Activated T-helper 1 cell treated with anti-CD3 and anti-CD28 coated beads, Interleukin-12 subunit alpha, Interleukin-12 subunit beta, Interleukin-2, Interleukin-4 antibody, amounts not matched to agents 30 ng/mL and 10 ng/mL and 1 ng/mL, durations not matched to agents 14 hours and 24 hours and 36 hours (primary cell): ENCODE results near the gene CCL11. TPM values are rescaled to one million over a fixed set of nuclear protein-coding genes. Genes with fewer than 3 reads are reported as not detected.

Experiments used
- DNase-seq: peaks from one replicate; pipeline ENCODE4 v3.0.0; 2021; ENCODE audit warnings: low spot score
- H3K27ac Mint-ChIP-seq: one replicate; pipeline ENCODE4 v1.8.0; 2021; ENCODE audit warnings: mild to moderate bottlenecking, mixed read lengths
- H3K27me3 Mint-ChIP-seq: one replicate; pipeline ENCODE4 v1.8.0; 2022; ENCODE audit warnings: mild to moderate bottlenecking, moderate library complexity, mixed read lengths; ENCODE audit not compliant: insufficient read depth
- H3K36me3 Mint-ChIP-seq: one replicate; pipeline ENCODE4 v1.8.0; 2021; ENCODE audit warnings: low read depth, mixed read lengths
- H3K4me1 Mint-ChIP-seq: one replicate; pipeline ENCODE4 v1.8.0; 2021; ENCODE audit warnings: low read depth, mixed read lengths
- H3K4me3 Mint-ChIP-seq: one replicate; pipeline ENCODE4 v1.8.0; 2021; ENCODE audit warnings: mild to moderate bottlenecking, moderate library complexity, mixed read lengths
- H3K9me3 Mint-ChIP-seq: one replicate; pipeline ENCODE4 v1.8.0; 2021; ENCODE audit warnings: mixed read lengths
- intact Hi-C: fragments of 100-400 bp; cut with micrococcal nuclease; formaldehyde crosslinking; loops from one replicate; pipeline ENCODE4 v1.15.1; 2024
- total RNA-seq: library from RNA; stranded (reverse); gene quantifications from 2 replicates; pipeline ENCODE4 v1.2.3, GENCODE V29; 2022

CCL11 gene
- total RNA-seq, 1 donor from 2014 or later = not detected

DNA sequence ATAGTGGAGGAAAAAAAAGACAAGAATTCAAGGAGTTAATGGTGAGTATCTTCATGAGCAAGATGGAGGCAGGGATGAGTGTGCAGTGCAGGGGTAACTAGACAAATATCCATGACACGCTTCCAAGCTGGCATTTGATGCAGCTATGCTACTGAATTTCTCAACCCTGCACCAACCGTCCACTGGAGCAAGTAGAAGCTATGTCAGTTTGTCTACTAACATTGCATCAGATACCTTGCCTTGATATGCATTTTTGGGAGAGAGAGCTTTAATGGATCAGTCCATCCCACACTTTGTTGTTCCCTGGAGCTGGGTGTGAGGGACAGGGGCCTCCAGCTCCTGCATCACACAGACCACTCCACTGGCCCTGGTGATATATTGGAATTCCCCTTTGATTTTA lies 16.4 kb downstream of the CCL11 start:
- Mint-ChIP-seq H3K27ac (no peak overlapping the region), H3K9me3 (peaks cover 8% of the 10 kb centered on the region), H3K4me3 (no peak overlapping the region), H3K4me1 (peaks cover 49% of the 10 kb centered on the region), H3K36me3 (no peaks in the 10 kb centered on the region), H3K27me3 (peaks cover 2% of the 10 kb centered on the region)
- no peak for DNase-seq
- intact Hi-C loops = no loop called here

GRCh38 chr17:34302636-34303035 lies 17.1 kb downstream of the CCL11 start:
- DNase-seq = no peak
- Mint-ChIP-seq H3K27ac (no peak overlapping the region), H3K4me3 (no peak overlapping the region), H3K9me3 (peaks cover 8% of the 10 kb centered on the region), H3K27me3 (peaks cover 2% of the 10 kb centered on the region), H3K4me1 (peaks cover 55% of the 10 kb centered on the region), H3K36me3 (no peaks in the 10 kb centered on the region)
- intact Hi-C loops = no loop called here

GRCh38 chr17:34303606-34304005 lies 18.1 kb downstream of the CCL11 start:
- Mint-ChIP-seq H3K27ac (no peak overlapping the region), H3K36me3 (no peaks in the 10 kb centered on the region), H3K9me3 (peaks cover 4% of the 10 kb centered on the region), H3K4me3 (no peak overlapping the region), H3K27me3 (no peaks in the 10 kb centered on the region), H3K4me1 (peaks cover 65% of the 10 kb centered on the region)
- intact Hi-C loops = no loop called here
- DNase-seq = no peak

GRCh38 chr17:34305061-34305460 lies 19.5 kb downstream of the CCL11 start:
- Mint-ChIP-seq H3K4me3 (no peak overlapping the region), H3K27ac (no peak overlapping the region), H3K4me1 (peaks cover 71% of the 10 kb centered on the region), H3K27me3 (no peaks in the 10 kb centered on the region), H3K36me3 (no peaks in the 10 kb centered on the region), H3K9me3 (peaks cover under 1% of the 10 kb centered on the region)
- intact Hi-C loops = loop anchor here (5.0 kb wide), 2 partner anchors 43 to 57 kb away; partner anchors contain the start of gene CCL1
- no peak for DNase-seq

DNA sequence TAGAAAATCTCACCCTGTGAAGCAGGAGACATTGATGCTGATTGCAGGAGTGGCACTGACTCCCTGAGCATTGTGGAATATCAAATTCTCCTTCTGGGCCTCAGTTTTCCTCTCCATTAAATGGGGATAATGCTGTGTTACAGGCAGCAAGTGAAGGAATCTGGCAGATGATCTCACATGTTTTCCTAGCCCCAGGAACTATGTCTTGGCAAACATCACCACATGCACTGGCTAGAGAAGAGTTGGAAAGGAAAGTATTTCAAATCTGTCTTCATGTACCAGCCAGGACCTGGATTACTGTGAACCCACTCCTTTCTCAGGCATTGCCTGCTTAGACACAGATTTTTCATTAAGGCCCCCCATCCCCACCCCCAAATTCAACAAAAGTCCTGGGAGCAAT lies 20.1 kb downstream of the CCL11 start:
- H3K27ac Mint-ChIP-seq = no peak overlapping the region
- no peaks in the 10 kb centered on the region for H3K36me3 Mint-ChIP-seq
- no peak for DNase-seq

DNA sequence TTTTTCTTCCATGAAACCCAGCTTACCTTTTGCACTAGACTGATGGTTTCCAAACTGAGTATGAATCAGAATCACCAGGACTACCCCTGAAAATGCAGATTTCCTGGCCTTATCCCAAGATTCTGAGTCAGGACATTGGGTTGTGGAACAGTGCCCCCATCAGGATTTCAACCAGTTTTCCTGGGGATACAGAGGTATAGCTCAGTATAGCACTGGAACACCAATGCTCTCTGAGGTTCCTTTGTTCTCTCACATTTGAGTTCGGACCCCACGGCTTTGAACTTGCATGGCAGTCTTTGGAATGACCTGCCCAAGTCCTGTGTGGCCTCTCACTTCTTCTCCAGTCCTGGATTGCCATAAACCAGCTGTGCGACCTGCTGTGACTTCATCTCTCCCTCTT lies 20.9 kb downstream of the CCL11 start:
- H3K36me3 Mint-ChIP-seq = no peaks in the 10 kb centered on the region
- intact Hi-C loops = loop anchor here (5.0 kb wide), 2 partner anchors 44 to 56 kb away; partner anchors contain the start of gene CCL1
- no peak for DNase-seq
- H3K27me3 Mint-ChIP-seq = peaks cover 7% of the 10 kb centered on the region
- H3K9me3 Mint-ChIP-seq = no peaks in the 10 kb centered on the region
- peaks cover 57% of the 10 kb centered on the region for H3K4me1 Mint-ChIP-seq
- H3K27ac Mint-ChIP-seq = no peak overlapping the region
- no peak overlapping the region for H3K4me3 Mint-ChIP-seq

More for the DNA sequence above, 20.1 kb downstream of the CCL11 start:
- H3K27me3 Mint-ChIP-seq = peaks cover 2% of the 10 kb centered on the region
- H3K9me3 Mint-ChIP-seq = no peaks in the 10 kb centered on the region
- intact Hi-C loops = loop anchor here (5.0 kb wide), 2 partner anchors 43 to 57 kb away; partner anchors contain the start of gene CCL1
- no peak overlapping the region for H3K4me3 Mint-ChIP-seq
- H3K4me1 Mint-ChIP-seq = peaks cover 66% of the 10 kb centered on the region

DNA sequence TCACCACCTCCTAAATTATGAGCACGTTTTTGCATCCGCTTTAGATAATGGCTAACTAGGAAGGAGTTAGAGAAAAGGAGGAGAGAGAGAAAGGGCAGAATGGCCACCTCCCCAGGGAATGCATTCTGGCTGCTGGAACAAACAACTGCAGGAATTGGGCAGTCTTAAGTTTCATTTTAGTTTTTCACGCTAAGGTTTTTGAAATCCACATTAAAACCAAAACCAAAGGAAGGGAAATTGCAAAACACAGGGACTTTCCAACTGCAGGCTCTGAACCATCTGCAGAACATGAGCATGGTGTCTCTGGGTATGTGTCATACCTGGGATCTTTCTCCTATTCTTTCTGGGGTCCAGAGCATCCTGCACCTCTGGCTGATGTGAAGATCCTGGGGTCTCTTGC lies 21.6 kb downstream of the CCL11 start:
- intact Hi-C loops = loop anchor here (1.0 to 5.0 kb wide), 3 partner anchors 45 to 106 kb away; partner anchors contain the start of gene CCL1
- H3K9me3 Mint-ChIP-seq = no peaks in the 10 kb centered on the region
- peak overlapping the region; percentile 37 for H3K4me3 Mint-ChIP-seq
- peaks cover 51% of the 10 kb centered on the region for H3K4me1 Mint-ChIP-seq
- H3K27ac Mint-ChIP-seq = no peak overlapping the region
- H3K27me3 Mint-ChIP-seq = peaks cover 7% of the 10 kb centered on the region
- H3K36me3 Mint-ChIP-seq = no peaks in the 10 kb centered on the region
- DNase-seq = peak; percentile 6

DNA sequence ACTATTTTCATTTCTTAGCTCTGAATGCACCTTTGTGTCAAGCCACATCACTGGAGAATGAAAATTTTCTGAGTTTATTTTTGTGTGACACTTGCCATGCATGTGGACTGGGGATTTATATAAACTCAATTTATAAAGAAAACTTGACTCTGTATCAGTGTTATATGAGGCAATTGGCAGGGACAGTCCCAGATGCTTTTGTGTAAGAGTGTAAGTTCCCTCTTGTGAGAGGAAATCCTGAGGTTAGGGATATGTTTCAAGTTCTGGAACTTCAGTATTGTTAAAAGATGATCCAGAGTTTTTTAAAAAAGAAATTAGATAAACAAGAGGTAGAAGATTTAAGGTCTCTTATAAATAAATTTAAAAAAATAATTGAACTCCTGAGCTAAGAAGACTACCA lies 22.8 kb downstream of the CCL11 start:
- H3K9me3 Mint-ChIP-seq = no peaks in the 10 kb centered on the region
- peaks cover 15% of the 10 kb centered on the region for H3K27me3 Mint-ChIP-seq
- H3K4me1 Mint-ChIP-seq = peaks cover 43% of the 10 kb centered on the region
- no peak overlapping the region for H3K4me3 Mint-ChIP-seq
- H3K36me3 Mint-ChIP-seq = no peaks in the 10 kb centered on the region
- intact Hi-C loops = loop anchor here (5.0 kb wide), 2 partner anchors 46 to 54 kb away; partner anchors contain the start of gene CCL1
- DNase-seq = no peak
- no peak overlapping the region for H3K27ac Mint-ChIP-seq

- DNase-seq = no peak
- Mint-ChIP-seq H3K4me3 (no peak overlapping the region), H3K4me1 (peaks cover 40% of the 10 kb centered on the region), H3K27ac (no peak overlapping the region), H3K36me3 (no peaks in the 10 kb centered on the region), H3K27me3 (peaks cover 36% of the 10 kb centered on the region), H3K9me3 (no peaks in the 10 kb centered on the region)
- intact Hi-C loops = no loop called here
These were observed 25.7 kb downstream of the CCL11 start for GRCh38 chr17:34311291-34311690.

- H3K4me3 Mint-ChIP-seq = no peak overlapping the region
- intact Hi-C loops = no loop called here
- H3K27ac Mint-ChIP-seq = no peak overlapping the region
- peaks cover 1% of the 10 kb centered on the region for H3K36me3 Mint-ChIP-seq
- H3K27me3 Mint-ChIP-seq = peaks cover 40% of the 10 kb centered on the region
- no peak for DNase-seq
- peaks cover 34% of the 10 kb centered on the region for H3K4me1 Mint-ChIP-seq
- no peaks in the 10 kb centered on the region for H3K9me3 Mint-ChIP-seq
These were observed 26.5 kb downstream of the CCL11 start for GRCh38 chr17:34312080-34312479.

GRCh38 chr17:34313164-34313563 lies 27.6 kb downstream of the CCL11 start:
- peaks cover 23% of the 10 kb centered on the region for H3K4me1 Mint-ChIP-seq
- intact Hi-C loops = no loop called here

DNA sequence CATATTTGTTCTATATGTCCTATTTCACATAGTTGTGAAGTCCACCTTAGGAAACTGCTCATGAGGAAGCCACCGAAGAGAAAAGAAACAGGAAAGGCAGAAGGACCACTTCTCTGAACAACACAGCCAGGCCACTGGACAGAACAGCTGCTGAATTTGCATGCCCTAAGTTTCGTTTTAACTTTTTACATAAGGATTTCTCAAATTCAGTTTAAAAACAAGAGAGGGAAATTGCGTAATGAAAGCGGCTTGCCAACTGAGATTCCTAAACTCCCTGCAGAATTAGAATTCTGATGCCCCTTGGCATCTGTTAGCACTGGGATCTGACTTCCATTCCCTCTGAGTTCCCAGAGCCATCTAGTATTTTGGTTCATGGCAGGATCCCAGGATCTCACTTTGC lies 28.7 kb downstream of the CCL11 start:
- no peak for DNase-seq
- H3K27me3 Mint-ChIP-seq = peaks cover 43% of the 10 kb centered on the region
- H3K4me1 Mint-ChIP-seq = peaks cover 12% of the 10 kb centered on the region
- H3K27ac Mint-ChIP-seq = no peak overlapping the region
- no peak overlapping the region for H3K4me3 Mint-ChIP-seq
- H3K36me3 Mint-ChIP-seq = peaks cover 1% of the 10 kb centered on the region
- H3K9me3 Mint-ChIP-seq = no peaks in the 10 kb centered on the region
- intact Hi-C loops = no loop called here

More at GRCh38 chr17:34313164-34313563, 27.6 kb downstream of the CCL11 start:
- Mint-ChIP-seq H3K27me3 (peaks cover 41% of the 10 kb centered on the region), H3K36me3 (peaks cover 1% of the 10 kb centered on the region), H3K27ac (no peak overlapping the region), H3K9me3 (no peaks in the 10 kb centered on the region), H3K4me3 (no peak overlapping the region)
- DNase-seq = no peak

DNA sequence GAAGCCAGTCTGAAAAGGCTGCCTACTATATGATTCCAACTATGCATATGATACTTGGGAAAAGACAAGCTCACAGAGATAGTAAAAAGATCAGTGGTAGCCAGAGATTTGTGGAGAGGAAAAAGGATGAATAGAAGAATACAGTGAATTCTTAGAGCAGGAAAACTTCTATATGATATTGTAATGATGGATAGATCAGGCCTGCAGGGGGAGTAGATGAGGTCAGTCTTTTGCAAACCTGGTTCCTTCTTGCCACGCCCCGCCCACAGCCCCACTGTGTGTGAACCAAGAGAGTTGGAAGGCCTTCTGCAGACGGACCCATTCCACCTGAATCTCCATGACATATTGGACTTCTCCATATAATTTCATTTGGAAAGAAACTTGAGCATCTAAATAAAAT lies 32.9 kb downstream of the CCL11 start:
- Mint-ChIP-seq H3K9me3 (no peaks in the 10 kb centered on the region), H3K36me3 (peaks cover 1% of the 10 kb centered on the region), H3K27me3 (peaks cover 35% of the 10 kb centered on the region), H3K27ac (no peak overlapping the region), H3K4me1 (peaks cover 8% of the 10 kb centered on the region), H3K4me3 (no peak overlapping the region)
- no peak for DNase-seq
- intact Hi-C loops = no loop called here

DNA sequence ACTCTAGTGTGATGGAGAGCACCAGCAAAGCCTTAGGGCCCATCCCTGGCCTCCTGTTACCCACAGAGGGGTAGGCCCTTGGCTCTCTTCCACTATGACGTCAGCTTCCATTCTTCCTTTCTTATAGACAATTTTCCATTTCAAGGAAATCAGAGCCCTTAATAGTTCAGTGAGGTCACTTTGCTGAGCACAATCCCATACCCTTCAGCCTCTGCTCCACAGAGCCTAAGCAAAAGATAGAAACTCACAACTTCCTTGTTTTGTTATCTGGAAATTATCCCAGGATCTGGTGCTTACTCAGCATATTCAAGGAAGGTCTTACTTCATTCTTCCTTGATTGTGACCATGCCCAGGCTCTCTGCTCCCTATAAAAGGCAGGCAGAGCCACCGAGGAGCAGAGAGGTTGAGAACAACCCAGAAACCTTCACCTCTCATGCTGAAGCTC lies 33.5 kb downstream of the CCL11 start, which contains the start of gene CCL8:
Gene CCL8, plus strand, starts transcription at position 397 of the 445 bp plus-strand sequence. CDS start 67 bp downstream, outside the sequence.
- Mint-ChIP-seq H3K27me3 (peaks cover 34% of the 10 kb centered on the region), H3K4me3 (no peak within 1 kb of the TSS), H3K9me3 (no peaks in the 10 kb centered on the region), H3K4me1 (peaks cover 7% of the 10 kb centered on the region), H3K36me3 (peaks cover 1% of the 10 kb centered on the region), H3K27ac (no peak within 1 kb of the TSS)
- DNase-seq = no peak
- intact Hi-C loops = no loop called here
